Spleen (tissue), 11 donors: ENCODE measurements around the gene SLC9A8. TPM values are rescaled to one million over a fixed set of nuclear protein-coding genes. Genes with fewer than 3 reads are reported as not detected.

Experiments used
- DNase-seq: peaks from one replicate; pipeline ENCODE4 v3.0.0-alpha.2; 2020
- H3K27ac ChIP-seq, 8 donors: fragments of 200-600 bp; sonication (generic) in 7 of 8; 1 replicate in 4 of 8; 2 replicates in 4 of 8; pipeline versions ENCODE4 v1.5.0 to v1.8.0; 2016 to 2021; ENCODE audit warnings: inconsistent platforms in 4 of 8, mild to moderate bottlenecking in 4 of 8, moderate library complexity in 1 of 8
- H3K27me3 ChIP-seq, 7 donors: fragments of 200-600 bp; sonication (generic) in 6 of 7; replicated peaks in 1 of 7; 1 replicate in 4 of 7; 2 replicates in 3 of 7; pipeline versions ENCODE4 v1.5.0 to v1.8.0; 2016 to 2021; ENCODE audit warnings: inconsistent platforms in 3 of 7, mild to moderate bottlenecking in 1 of 7
- H3K36me3 ChIP-seq, 6 donors: fragments of 200-600 bp; sonication (generic) in 5 of 6; 1 replicate in 4 of 6; 2 replicates in 2 of 6; pipeline versions ENCODE4 v1.5.0 to v1.8.0; 2016 to 2021; ENCODE audit warnings: inconsistent platforms in 2 of 6
- H3K4me1 ChIP-seq, 6 donors: fragments of 200-600 bp; sonication (generic) in 5 of 6; 1 replicate in 3 of 6; 2 replicates in 3 of 6; pipeline versions ENCODE4 v1.5.0 to v1.8.0; 2016 to 2021; ENCODE audit warnings: inconsistent platforms in 3 of 6
- H3K4me3 ChIP-seq, 8 donors: fragments of 200-600 bp; sonication (generic) in 7 of 8; 1 replicate in 4 of 8; 2 replicates in 4 of 8; pipeline versions ENCODE4 v1.5.0 to v1.8.0; 2016 to 2021; ENCODE audit warnings: inconsistent platforms in 4 of 8, mild to moderate bottlenecking in 4 of 8, moderate library complexity in 2 of 8
- H3K9me3 ChIP-seq, 8 donors: fragments of 200-600 bp; sonication (generic) in 7 of 8; 1 replicate in 4 of 8; 2 replicates in 4 of 8; pipeline versions ENCODE4 v1.5.0 to v1.8.0; 2016 to 2021; ENCODE audit warnings: inconsistent platforms in 4 of 8
- CTCF ChIP-seq, 11 experiments: fragments of 200-600 bp in 7 of 11; fragments of 450-650 bp in 4 of 11; sonication (generic) in 4 of 11; IDR thresholded peaks in 8 of 11; conservative IDR thresholded peaks in 3 of 11; 1 replicate in 7 of 11; 2 replicates in 4 of 11; pipeline versions ENCODE4 v1.4.0 to v1.8.0; 2016 to 2021; ENCODE audit warnings: antibody characterized with exemption in 11 of 11, inconsistent platforms in 4 of 11, mild to moderate bottlenecking in 1 of 11
- POLR2A ChIP-seq, 3 donors: fragments of 450-650 bp; IDR thresholded peaks; one replicate each; pipeline ENCODE4 v1.5.1; 2017; ENCODE audit warnings: antibody characterized with exemption in 3 of 3, mild to moderate bottlenecking in 1 of 3
- POLR2AphosphoS5 ChIP-seq, 3 donors: sonication (generic); formaldehyde crosslinking; IDR thresholded peaks; one replicate each; pipeline ENCODE4 v1.5.1; 2017; ENCODE audit warnings: antibody characterized with exemption in 3 of 3
- WGBS, 5 donors: extraction: QIAGEN DNeasy Blood & Tissue Kit in 3 of 5; methylation state at CpG; one replicate each; pipeline versions ENCODE4 v1.1.5 to v1.1.7; 2013 to 2018; 5-methylcytosine and 5-hydroxymethylcytosine counted together
- intact Hi-C: fragments of 100-400 bp; cut with DNase I; formaldehyde crosslinking; loops from one replicate; pipeline ENCODE4 v1.15.0; 2023; ENCODE audit warnings: low total_unique reads
- polyA plus RNA-seq, 3 donors: library from polyadenylated mRNA; stranded (reverse); fragments of 200-250 nt; gene quantifications; one replicate each; pipeline ENCODE4 v1.2.1, GENCODE V29; 2013
- total RNA-seq, 7 donors: library from RNA; depleted of rRNA in 3 of 7; stranded (reverse); fragments of >200 nt in 3 of 7; fragmentation: NEBNext Ultra II Directional in 4 of 7; extraction: Animal tissue kit (Norgen Biotek cat#: 25700) in 4 of 7; gene quantifications; one replicate each; pipeline versions ENCODE4 v1.1.0 to v1.2.1, GENCODE V29; 2016 to 2021
- donor health status: healthy with polysubstance abuse.
- donor health status: DM: no; HTN: no; CAD: no; lungs with moderate emphysema.
- donor health status: DM: no; HTN: no; CAD: no.
- donor health status: Bipolar disorder and iron deficiency.
- donor health status: healthy.
- donor health status: DM: no; HTN: no; CAD: no.
- donor health status: DM: yes; HTN: yes; CAD: no.

SLC9A8 gene
- total and polyA plus RNA-seq, 10 donors, result 4.6 to 35.3 (median 22.3) TPM

- Histone ChIP-seq H3K9me3 (no peaks in the 10 kb centered on the region), H3K27ac (peak overlapping the region in 7 of 8 donors; percentile 23 to 93 (median 82)), H3K27me3 (no peaks in the 10 kb centered on the region), H3K36me3 (peaks cover 0 to 40% (median 9%) of the 10 kb centered on the region in 6 donors), H3K4me1 (peaks cover 33 to 98% (median 82%) of the 10 kb centered on the region in 6 donors), H3K4me3 (no peak overlapping the region)
- WGBS, 5 donors, result 86 to 90% (median 87%) methylated on average over 13 of the region's 13 CpGs
- no peak for TF ChIP-seq POLR2AphosphoS5 (IDR thresholded peaks at IDR 0.05)
- TF ChIP-seq CTCF (IDR thresholded peaks at IDR 0.05 in 8 of 11, conservative IDR thresholded peaks at IDR 0.05 in 3 of 11), result no peak
- no peak for TF ChIP-seq POLR2A (IDR thresholded peaks at IDR 0.05)
- DNase-seq, result peak; percentile 58
- intact Hi-C loops, result no loop called here
Observed at GRCh38 chr20:49891476-49892110, 79.0 kb downstream of the SLC9A8 start.

- intact Hi-C loops, result no loop called here
- no peak for TF ChIP-seq CTCF (IDR thresholded peaks at IDR 0.05 in 8 of 11, conservative IDR thresholded peaks at IDR 0.05 in 3 of 11)
- peak in 2 of 3 donors; percentile 30 to 61 for TF ChIP-seq POLR2AphosphoS5 (IDR thresholded peaks at IDR 0.05)
- peak overlapping the region in 7 of 8 donors; percentile 18 to 93 (median 80) for H3K27ac ChIP-seq
- no peak overlapping the region for H3K4me3 ChIP-seq
- no peaks in the 10 kb centered on the region for H3K9me3 ChIP-seq
- DNase-seq, result peak; percentile 81
- peaks cover 33 to 97% (median 78%) of the 10 kb centered on the region in 6 donors for H3K4me1 ChIP-seq
- H3K36me3 ChIP-seq, result peaks cover 0 to 33% (median 6%) of the 10 kb centered on the region in 6 donors
- WGBS, 5 donors, result 40 to 78% (median 54%) methylated on average over 7 to 9 of the region's 9 CpGs
- no peaks in the 10 kb centered on the region for H3K27me3 ChIP-seq
Observed at GRCh38 chr20:49892260-49892659, 79.6 kb downstream of the SLC9A8 start.

GRCh38 chr20:49892817-49893216 is 80.2 kb downstream of the SLC9A8 start:
- WGBS, 5 donors, result 52 to 69% (median 63%) methylated on average over 6 to 11 of the region's 11 CpGs
- peak in 2 of 3 donors; percentile 35 to 36 for TF ChIP-seq POLR2AphosphoS5 (IDR thresholded peaks at IDR 0.05)
- TF ChIP-seq POLR2A (IDR thresholded peaks at IDR 0.05), result no peak
- peak; percentile 64 for DNase-seq
- Histone ChIP-seq H3K36me3 (peaks cover 0 to 27% (median 3%) of the 10 kb centered on the region in 6 donors), H3K27me3 (no peaks in the 10 kb centered on the region), H3K9me3 (no peaks in the 10 kb centered on the region), H3K4me3 (no peak overlapping the region), H3K27ac (peak overlapping the region in 7 of 8 donors; percentile 18 to 93 (median 80)), H3K4me1 (peaks cover 30 to 92% (median 75%) of the 10 kb centered on the region in 6 donors)
- intact Hi-C loops, result no loop called here

- peak; percentile 42 for DNase-seq
- H3K27ac ChIP-seq, result peak overlapping the region in 6 of 8 donors; percentile 51 to 93 (median 81)
Observed at GRCh38 chr20:49893242-49894072, 80.8 kb downstream of the SLC9A8 start.

More at GRCh38 chr20:49893242-49894072, 80.8 kb downstream of the SLC9A8 start:
- intact Hi-C loops, result no loop called here
- Histone ChIP-seq H3K36me3 (peaks cover 0 to 21% (median 0%) of the 10 kb centered on the region in 6 donors), H3K4me3 (peak overlapping the region in 1 of 8 donors; percentile 2), H3K9me3 (no peaks in the 10 kb centered on the region), H3K27me3 (no peaks in the 10 kb centered on the region), H3K4me1 (peaks cover 25 to 85% (median 69%) of the 10 kb centered on the region in 6 donors)
- 64 to 75% (median 68%) methylated on average over 12 of the region's 12 CpGs for WGBS, 5 donors
- TF ChIP-seq POLR2AphosphoS5 (IDR thresholded peaks at IDR 0.05), result no peak
- no peak for TF ChIP-seq CTCF (IDR thresholded peaks at IDR 0.05 in 8 of 11, conservative IDR thresholded peaks at IDR 0.05 in 3 of 11)
- TF ChIP-seq POLR2A (IDR thresholded peaks at IDR 0.05), result no peak
